Measurements from ENCODE around the gene HMGA1.

Gene HMGA1

GRCh38 chr6:34284563-34285447 lies 48.1 kb downstream of the HMGA1 start:
- DNase-seq (ENCODE audit: low read depth), result peak; percentile 100
- H3K4me3 ChIP-seq (ENCODE audit: low read depth, low read length), result no peak overlapping the region
- peak; percentile 93 for TF ChIP-seq MAX (IDR thresholded peaks at IDR 0.05; ENCODE audit: low read depth, low read length)
- TF ChIP-seq POLR2A (IDR thresholded peaks at IDR 0.05; ENCODE audit: extremely low read depth, insufficient read length), result peak; percentile 20
- no peak for TF ChIP-seq CTCF (IDR thresholded peaks at IDR 0.05; ENCODE audit: low read depth, low read length)
- peak; percentile 95 for TF ChIP-seq MYC (IDR thresholded peaks at IDR 0.05; ENCODE audit: low read depth, low read length)

DNA sequence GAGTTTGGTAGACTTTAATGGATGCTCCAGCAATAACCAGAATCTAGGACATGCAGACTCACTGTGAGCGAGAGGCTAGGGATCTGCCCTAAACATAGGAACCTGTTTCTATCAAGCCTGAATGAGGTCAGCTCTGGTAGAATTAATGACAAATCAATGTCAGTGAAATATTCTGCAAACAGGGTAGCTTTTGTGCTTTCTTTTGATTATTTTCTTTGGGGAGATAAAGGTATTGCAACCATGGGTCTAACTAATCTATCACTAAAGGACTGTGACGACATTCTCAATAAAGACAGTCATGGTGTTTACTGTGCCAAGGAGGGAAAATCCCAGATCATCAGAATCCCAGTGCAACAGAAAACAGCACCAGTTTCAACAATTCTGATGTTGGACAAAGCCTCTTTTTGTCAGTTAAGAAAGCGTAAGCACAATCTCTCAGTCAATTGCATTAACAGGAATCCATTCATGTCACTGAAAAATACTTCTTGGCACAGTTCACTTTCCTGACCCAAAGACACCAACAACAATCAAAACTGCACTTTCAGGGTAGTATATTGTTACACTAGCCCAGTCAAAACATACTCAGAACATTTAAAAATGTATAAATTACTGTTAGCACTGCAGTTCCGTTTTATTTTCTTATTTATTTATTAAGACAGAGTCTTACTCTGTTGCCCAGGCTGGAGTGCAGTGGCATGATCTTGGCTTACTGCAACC lies 48.9 kb downstream of the HMGA1 start:
- TF ChIP-seq MAX (IDR thresholded peaks at IDR 0.05; ENCODE audit: low read depth, low read length), result no peak
- TF ChIP-seq MYC (IDR thresholded peaks at IDR 0.05; ENCODE audit: low read depth, low read length), result no peak
- TF ChIP-seq POLR2A (IDR thresholded peaks at IDR 0.05; ENCODE audit: extremely low read depth, insufficient read length), result no peak
- TF ChIP-seq CTCF (IDR thresholded peaks at IDR 0.05; ENCODE audit: low read depth, low read length), result no peak
- H3K4me3 ChIP-seq (ENCODE audit: low read depth, low read length), result no peak overlapping the region
- DNase-seq (ENCODE audit: low read depth), result no peak

DNA sequence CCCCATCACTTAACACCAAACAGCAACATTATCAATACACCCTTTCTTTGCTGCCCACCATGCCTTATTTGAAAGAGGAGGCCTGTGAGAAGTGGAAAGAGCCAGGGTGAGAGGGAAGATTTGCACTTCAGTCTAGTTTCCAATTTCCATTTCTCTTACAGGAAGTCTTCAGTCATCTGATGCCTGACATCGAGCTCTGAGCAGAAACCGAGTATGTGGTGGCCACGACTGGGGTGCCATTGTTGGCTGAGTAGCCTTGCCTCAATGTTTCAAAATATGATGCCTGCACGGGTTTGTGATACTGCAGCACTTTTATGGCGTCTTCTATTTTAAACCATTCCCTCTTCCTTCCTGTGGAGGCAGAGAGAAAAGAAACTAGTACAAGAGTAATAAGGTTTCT lies 51.9 kb downstream of the HMGA1 start:
- no peak overlapping the region for H3K4me3 ChIP-seq (ENCODE audit: low read depth, low read length)
- DNase-seq (ENCODE audit: low read depth), result peak; percentile 57
- TF ChIP-seq MAX (IDR thresholded peaks at IDR 0.05; ENCODE audit: low read depth, low read length) (no peak), MYC (IDR thresholded peaks at IDR 0.05; ENCODE audit: low read depth, low read length) (no peak), POLR2A (IDR thresholded peaks at IDR 0.05; ENCODE audit: extremely low read depth, insufficient read length) (no peak), CTCF (IDR thresholded peaks at IDR 0.05; ENCODE audit: low read depth, low read length) (no peak)

GRCh38 chr6:34289137-34289536 lies 52.5 kb downstream of the HMGA1 start:
- TF ChIP-seq POLR2A (IDR thresholded peaks at IDR 0.05; ENCODE audit: extremely low read depth, insufficient read length) (no peak), MAX (IDR thresholded peaks at IDR 0.05; ENCODE audit: low read depth, low read length) (no peak), MYC (IDR thresholded peaks at IDR 0.05; ENCODE audit: low read depth, low read length) (no peak), CTCF (IDR thresholded peaks at IDR 0.05; ENCODE audit: low read depth, low read length) (no peak)
- no peak for DNase-seq (ENCODE audit: low read depth)
- no peak overlapping the region for H3K4me3 ChIP-seq (ENCODE audit: low read depth, low read length)

DNA sequence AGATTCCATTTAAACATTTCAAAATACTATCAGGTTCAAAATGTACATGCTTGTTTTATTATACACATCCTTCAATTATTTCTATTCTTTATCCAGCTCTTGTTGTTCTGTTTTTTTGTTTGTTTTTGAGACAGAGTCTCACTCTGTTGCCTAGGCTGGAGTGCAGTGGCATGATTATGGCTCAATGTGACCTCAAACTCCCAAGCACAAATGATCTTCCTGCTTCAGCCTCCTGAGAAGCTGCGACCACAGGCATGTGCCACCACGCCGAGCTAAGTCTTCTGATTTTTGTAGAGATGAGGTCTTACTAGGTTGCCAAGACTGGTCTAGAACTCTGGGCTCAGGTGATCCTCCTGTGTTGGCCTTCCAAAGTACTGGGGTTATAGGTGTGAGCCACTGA lies 56.3 kb downstream of the HMGA1 start:
- TF ChIP-seq MAX (IDR thresholded peaks at IDR 0.05; ENCODE audit: low read depth, low read length) (no peak), POLR2A (IDR thresholded peaks at IDR 0.05; ENCODE audit: extremely low read depth, insufficient read length) (no peak), CTCF (IDR thresholded peaks at IDR 0.05; ENCODE audit: low read depth, low read length) (no peak), MYC (IDR thresholded peaks at IDR 0.05; ENCODE audit: low read depth, low read length) (no peak)
- H3K4me3 ChIP-seq (ENCODE audit: low read depth, low read length), result no peak overlapping the region
- DNase-seq (ENCODE audit: low read depth), result no peak
